NB4 (cell line): ENCODE measurements around the gene SWT1.

Source experiments
- CTCF ChIP-seq: IDR thresholded peaks from one replicate; pipeline ENCODE4 v1.5.1; 2012; ENCODE audit warnings: low read depth, low read length
- MYC ChIP-seq: IDR thresholded peaks from 2 replicates; pipeline ENCODE4 v1.6.1; 2011; ENCODE audit warnings: low read depth, low read length
- POLR2A ChIP-seq: IDR thresholded peaks from 2 replicates; pipeline ENCODE4 v1.6.1; 2011; ENCODE audit warnings: mild to moderate bottlenecking; ENCODE audit not compliant: insufficient read length; ENCODE audit errors: extremely low read depth

DNA sequence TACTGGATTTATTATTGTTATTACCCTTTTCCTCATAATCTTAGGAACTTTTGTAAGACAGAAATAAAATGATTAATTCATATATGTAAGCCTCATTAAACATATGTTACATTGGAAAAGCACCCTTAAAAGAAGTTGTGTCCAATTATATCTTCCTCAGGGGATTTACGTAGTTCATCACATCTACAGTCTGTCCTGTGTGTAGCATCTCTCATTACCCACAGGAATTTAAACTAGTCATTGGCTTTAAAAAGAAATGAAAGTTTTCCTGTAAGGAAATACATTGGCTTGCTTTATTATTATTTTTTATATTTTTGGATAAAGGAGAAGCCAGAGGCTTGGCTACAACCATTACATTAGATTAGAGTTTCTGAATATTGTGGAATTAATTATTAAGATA, 56.1 kb downstream of the SWT1 start:
- TF ChIP-seq MYC (no peak), CTCF (no peak), POLR2A (no peak)
